Activated T-helper 2 cell treated with anti-CD3 and anti-CD28 coated beads, Interferon-gamma antibody, Interleukin-2, Interleukin-4, amounts not matched to agents 10 μg/mL and 5 μg/mL and 100 μg/mL, durations not matched to agents 14 hours and 24 hours and 36 hours (primary cell): ENCODE results near the gene NDUFV2. TPM values are rescaled to one million over a fixed set of nuclear protein-coding genes. Genes with fewer than 3 reads are reported as not detected.

Experiments
- DNase-seq: peaks from one replicate; pipeline ENCODE4 v3.0.0; 2021; ENCODE audit warnings: low spot score
- H3K27ac Mint-ChIP-seq: one replicate; pipeline ENCODE4 v1.8.0; 2021; ENCODE audit warnings: mixed read lengths
- H3K27me3 Mint-ChIP-seq: one replicate; pipeline ENCODE4 v1.8.0; 2021; ENCODE audit warnings: low read depth, mixed read lengths
- H3K36me3 Mint-ChIP-seq: one replicate; pipeline ENCODE4 v1.8.0; 2021; ENCODE audit warnings: low read depth, mixed read lengths
- H3K4me1 Mint-ChIP-seq: one replicate; pipeline ENCODE4 v1.8.0; 2021; ENCODE audit warnings: low read depth, mixed read lengths
- H3K4me3 Mint-ChIP-seq: one replicate; pipeline ENCODE4 v1.8.0; 2021; ENCODE audit warnings: low read depth, mild to moderate bottlenecking, moderate library complexity, mixed read lengths
- H3K9me3 Mint-ChIP-seq: one replicate; pipeline ENCODE4 v1.8.0; 2021; ENCODE audit warnings: mixed read lengths
- intact Hi-C: fragments of 100-400 bp; cut with micrococcal nuclease; formaldehyde crosslinking; loops from one replicate; pipeline ENCODE4 v1.15.1; 2023
- total RNA-seq: library from RNA; stranded (reverse); gene quantifications from 2 replicates; pipeline ENCODE4 v1.2.3, GENCODE V29; 2022

The NDUFV2 gene
- total RNA-seq, 1 donor from 2014 or later: 341 TPM

- intact Hi-C loops: no loop called here
- Mint-ChIP-seq H3K4me1 (peaks cover 67% of the 10 kb centered on the region), H3K4me3 (peak overlapping the region; percentile 92), H3K27ac (peak overlapping the region; percentile 71), H3K9me3 (no peaks in the 10 kb centered on the region), H3K27me3 (no peaks in the 10 kb centered on the region), H3K36me3 (peaks cover 76% of the 10 kb centered on the region)
- no peak for DNase-seq
Measured at GRCh38 chr18:9106094-9106493, 3.6 kb downstream of the NDUFV2 start.

GRCh38 chr18:9106800-9107584 lies 4.5 kb downstream of the NDUFV2 start:
- H3K4me1 Mint-ChIP-seq: peaks cover 63% of the 10 kb centered on the region
- peak overlapping the region; percentile 71 for H3K27ac Mint-ChIP-seq
- peaks cover 85% of the 10 kb centered on the region for H3K36me3 Mint-ChIP-seq
- H3K27me3 Mint-ChIP-seq: no peaks in the 10 kb centered on the region
- peak overlapping the region; percentile 92 for H3K4me3 Mint-ChIP-seq
- H3K9me3 Mint-ChIP-seq: no peaks in the 10 kb centered on the region
- no peak for DNase-seq
- intact Hi-C loops: no loop called here

GRCh38 chr18:9108911-9109310 lies 6.4 kb downstream of the NDUFV2 start:
- H3K4me3 Mint-ChIP-seq: peak overlapping the region; percentile 40
- H3K4me1 Mint-ChIP-seq: peaks cover 72% of the 10 kb centered on the region
- intact Hi-C loops: loop anchor here (1.0 kb wide), 1 partner anchor 8 kb away; no protein-coding TSS in a partner anchor
- H3K27ac Mint-ChIP-seq: peak overlapping the region; percentile 31
- no peaks in the 10 kb centered on the region for H3K9me3 Mint-ChIP-seq
- DNase-seq: no peak
- peaks cover 87% of the 10 kb centered on the region for H3K36me3 Mint-ChIP-seq
- no peaks in the 10 kb centered on the region for H3K27me3 Mint-ChIP-seq

DNA sequence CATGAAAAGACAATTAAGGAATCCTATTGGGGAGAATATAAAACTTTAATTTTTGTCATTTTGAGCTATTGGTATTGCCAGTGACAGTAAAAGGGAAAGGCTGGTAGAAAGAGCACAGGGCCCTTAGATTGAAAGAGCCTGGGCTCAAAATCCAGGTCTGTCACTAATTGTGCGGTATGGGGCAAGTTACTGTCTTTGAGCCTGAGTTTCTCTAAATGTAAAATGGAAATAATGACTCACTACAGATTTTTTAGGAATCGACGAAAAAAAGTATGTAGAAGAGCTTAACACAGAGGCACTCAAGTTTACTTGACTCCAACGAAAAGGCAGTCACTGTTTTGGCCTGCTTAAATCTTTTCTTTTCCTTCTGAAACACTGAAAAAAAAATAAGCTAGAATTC lies 7.0 kb downstream of the NDUFV2 start:
- intact Hi-C loops: loop anchor here (1.0 kb wide), 1 partner anchor 8 kb away; no protein-coding TSS in a partner anchor
- H3K4me3 Mint-ChIP-seq: peak overlapping the region; percentile 40
- H3K27me3 Mint-ChIP-seq: no peaks in the 10 kb centered on the region
- H3K36me3 Mint-ChIP-seq: peaks cover 83% of the 10 kb centered on the region
- H3K9me3 Mint-ChIP-seq: no peaks in the 10 kb centered on the region
- H3K27ac Mint-ChIP-seq: peak overlapping the region; percentile 31
- no peak for DNase-seq
- H3K4me1 Mint-ChIP-seq: peaks cover 67% of the 10 kb centered on the region

GRCh38 chr18:9113468-9114149 lies 11.1 kb downstream of the NDUFV2 start:
- H3K36me3 Mint-ChIP-seq: peaks cover 66% of the 10 kb centered on the region
- no peaks in the 10 kb centered on the region for H3K9me3 Mint-ChIP-seq
- peak overlapping the region; percentile 54 for H3K27ac Mint-ChIP-seq
- intact Hi-C loops: loop anchor here (10.0 kb wide), 1 partner anchor 501 kb away; the partner anchor contains the start of gene PPP4R1
- peak overlapping the region; percentile 30 for H3K4me3 Mint-ChIP-seq
- no peaks in the 10 kb centered on the region for H3K27me3 Mint-ChIP-seq
- no peak for DNase-seq
- H3K4me1 Mint-ChIP-seq: peaks cover 56% of the 10 kb centered on the region

DNA sequence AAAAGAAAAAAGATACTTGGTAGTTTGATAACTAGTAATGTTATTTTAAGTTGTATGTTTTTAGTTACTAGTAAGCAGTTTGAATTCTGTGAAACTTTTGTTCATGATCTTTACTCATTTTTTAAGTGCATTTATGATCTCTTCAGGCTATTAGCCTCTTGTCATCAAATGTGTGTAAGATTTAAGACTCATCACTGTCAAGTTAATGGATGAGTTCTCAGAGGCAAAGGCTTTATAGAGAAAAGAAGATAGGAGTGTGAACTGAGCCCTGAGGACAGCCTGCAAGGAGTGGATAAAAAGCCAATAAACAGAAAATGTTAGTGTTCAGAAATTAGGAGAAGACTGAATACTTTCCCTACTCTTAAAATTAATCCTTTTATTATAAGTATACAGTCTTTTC lies 13.5 kb downstream of the NDUFV2 start:
- Mint-ChIP-seq H3K36me3 (peaks cover 70% of the 10 kb centered on the region), H3K27ac (peak overlapping the region; percentile 98), H3K4me3 (no peak overlapping the region), H3K9me3 (no peaks in the 10 kb centered on the region), H3K27me3 (no peaks in the 10 kb centered on the region), H3K4me1 (peaks cover 46% of the 10 kb centered on the region)
- no peak for DNase-seq
- intact Hi-C loops: loop anchor here (10.0 kb wide), 1 partner anchor 499 kb away; the partner anchor contains the start of gene PPP4R1

- intact Hi-C loops: loop anchor here (1.0 to 10.0 kb wide), 7 partner anchors 9 to 497 kb away; partner anchors contain the start of genes ANKRD12 and PPP4R1
- Mint-ChIP-seq H3K4me3 (peak overlapping the region; percentile 39), H3K4me1 (peaks cover 51% of the 10 kb centered on the region), H3K27ac (peak overlapping the region; percentile 84), H3K36me3 (peaks cover 70% of the 10 kb centered on the region), H3K9me3 (no peaks in the 10 kb centered on the region), H3K27me3 (no peaks in the 10 kb centered on the region)
- DNase-seq: no peak
Measured at GRCh38 chr18:9117980-9118841, 15.7 kb downstream of the NDUFV2 start.

GRCh38 chr18:9120796-9121195 lies 18.3 kb downstream of the NDUFV2 start:
- no peak for DNase-seq
- Mint-ChIP-seq H3K9me3 (no peaks in the 10 kb centered on the region), H3K4me1 (peaks cover 50% of the 10 kb centered on the region), H3K27me3 (no peaks in the 10 kb centered on the region), H3K27ac (peak overlapping the region; percentile 34), H3K36me3 (peaks cover 76% of the 10 kb centered on the region), H3K4me3 (no peak overlapping the region)
- intact Hi-C loops: no loop called here

DNA sequence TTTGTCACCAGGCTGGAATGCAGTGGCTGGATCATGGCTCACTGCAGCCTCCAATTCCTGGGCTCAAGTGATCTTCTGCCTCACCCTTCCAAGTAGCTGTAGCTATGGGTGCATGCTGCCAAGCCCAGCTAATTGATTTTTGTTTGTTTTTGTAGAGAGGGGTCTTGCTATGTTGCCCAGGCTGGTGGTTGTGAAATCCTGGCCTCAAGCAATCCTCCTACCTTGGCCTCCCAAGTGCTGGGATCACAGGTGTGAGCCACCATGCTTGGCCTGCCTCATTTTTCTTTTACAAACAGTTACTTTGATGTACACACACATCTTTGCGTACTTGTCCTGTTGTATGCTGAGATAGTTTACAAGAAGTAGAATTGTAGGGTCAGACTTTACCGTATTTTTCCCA lies 21.0 kb downstream of the NDUFV2 start:
- H3K4me1 Mint-ChIP-seq: peaks cover 39% of the 10 kb centered on the region
- no peaks in the 10 kb centered on the region for H3K9me3 Mint-ChIP-seq
- H3K27ac Mint-ChIP-seq: peak overlapping the region; percentile 15
- no peaks in the 10 kb centered on the region for H3K27me3 Mint-ChIP-seq
- peaks cover 82% of the 10 kb centered on the region for H3K36me3 Mint-ChIP-seq
- intact Hi-C loops: no loop called here
- no peak for DNase-seq
- no peak overlapping the region for H3K4me3 Mint-ChIP-seq

DNA sequence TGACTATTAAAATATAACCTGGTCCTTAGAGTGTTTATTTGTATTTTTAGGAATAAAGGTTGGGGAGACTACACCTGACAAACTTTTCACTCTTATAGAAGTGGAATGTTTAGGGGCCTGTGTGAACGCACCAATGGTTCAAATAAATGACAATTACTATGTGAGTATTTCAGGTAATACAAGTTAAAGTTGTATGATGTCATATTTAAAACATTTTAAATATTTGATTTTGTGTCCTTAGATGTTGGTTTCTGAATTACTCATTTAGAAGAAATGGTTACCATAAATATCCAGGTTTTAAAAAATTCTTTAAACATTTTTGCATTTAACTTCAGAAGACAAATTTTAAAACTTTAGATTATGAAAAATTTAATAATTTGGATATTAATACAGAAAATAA lies 22.3 kb downstream of the NDUFV2 start:
- Mint-ChIP-seq H3K4me3 (no peak overlapping the region), H3K27ac (no peak overlapping the region), H3K9me3 (no peaks in the 10 kb centered on the region), H3K36me3 (peaks cover 82% of the 10 kb centered on the region), H3K27me3 (no peaks in the 10 kb centered on the region), H3K4me1 (peaks cover 39% of the 10 kb centered on the region)
- DNase-seq: no peak
- intact Hi-C loops: no loop called here

DNA sequence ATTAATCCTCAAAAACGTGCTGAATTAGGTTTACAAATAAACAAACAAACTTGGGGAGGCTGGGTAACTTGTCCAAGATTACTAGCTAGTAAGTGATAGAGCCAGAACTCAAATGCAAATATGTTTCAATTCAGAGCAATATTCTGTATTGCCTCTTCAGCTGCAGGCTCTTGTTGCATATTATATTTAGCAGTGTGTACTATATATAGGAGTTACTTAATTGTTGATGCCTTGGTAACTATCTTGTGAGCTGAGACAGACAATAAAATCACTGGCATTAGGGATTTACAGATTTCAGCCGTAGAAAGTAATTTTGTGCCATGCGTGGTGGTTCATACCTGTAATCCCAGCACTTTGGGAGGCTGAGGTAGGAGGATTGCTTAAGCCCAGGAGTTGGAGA lies 23.8 kb downstream of the NDUFV2 start:
- H3K36me3 Mint-ChIP-seq: peaks cover 80% of the 10 kb centered on the region
- no peaks in the 10 kb centered on the region for H3K27me3 Mint-ChIP-seq
- peaks cover 38% of the 10 kb centered on the region for H3K4me1 Mint-ChIP-seq
- no peak for DNase-seq
- intact Hi-C loops: no loop called here
- H3K9me3 Mint-ChIP-seq: no peaks in the 10 kb centered on the region
- no peak overlapping the region for H3K4me3 Mint-ChIP-seq
- no peak overlapping the region for H3K27ac Mint-ChIP-seq

- DNase-seq: no peak
- intact Hi-C loops: no loop called here
- Mint-ChIP-seq H3K4me3 (no peak overlapping the region), H3K4me1 (peaks cover 42% of the 10 kb centered on the region), H3K27me3 (no peaks in the 10 kb centered on the region), H3K9me3 (no peaks in the 10 kb centered on the region), H3K36me3 (peaks cover 84% of the 10 kb centered on the region), H3K27ac (no peak overlapping the region)
Measured at GRCh38 chr18:9130195-9130594, 27.7 kb downstream of the NDUFV2 start.
